GM12801 (cell line): Measurements from ENCODE around the gene SPATA13.

Experiments
- CTCF ChIP-seq: IDR thresholded peaks from one replicate; pipeline ENCODE4 v1.5.1; 2011; ENCODE audit warnings: control low read depth; ENCODE audit not compliant: insufficient read length; ENCODE audit errors: extremely low read depth

The SPATA13 gene

DNA sequence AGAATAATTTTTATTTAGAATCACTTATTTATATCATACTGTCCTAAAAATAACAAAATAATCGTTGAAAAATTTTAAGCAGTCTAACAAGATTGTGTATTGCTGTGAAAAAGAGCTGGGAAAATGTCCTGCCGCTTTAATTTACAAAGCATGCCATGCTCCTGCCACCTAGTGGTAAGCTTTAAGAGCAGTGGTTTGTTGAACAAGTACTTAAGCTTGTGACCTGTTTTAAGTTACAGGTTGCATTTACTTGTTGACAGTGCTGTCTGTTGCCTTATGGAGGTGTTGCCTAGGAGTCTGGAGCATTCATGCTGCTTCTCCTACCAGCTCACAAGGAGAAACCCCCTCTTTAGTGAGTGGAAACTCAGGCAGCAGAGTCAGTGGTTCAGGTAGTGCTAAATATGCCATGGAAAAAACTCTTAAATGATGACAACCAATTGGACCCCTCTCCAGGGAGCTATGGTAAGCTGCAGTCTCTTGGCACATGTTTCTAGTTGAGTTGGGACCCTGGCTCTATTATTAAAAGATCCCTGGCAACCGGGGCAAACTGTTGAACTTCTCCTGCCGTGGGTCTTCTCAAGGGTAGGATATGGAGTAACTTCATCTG is 68.4 kb downstream of the SPATA13 start:
- peak; percentile 80 for TF ChIP-seq CTCF

DNA sequence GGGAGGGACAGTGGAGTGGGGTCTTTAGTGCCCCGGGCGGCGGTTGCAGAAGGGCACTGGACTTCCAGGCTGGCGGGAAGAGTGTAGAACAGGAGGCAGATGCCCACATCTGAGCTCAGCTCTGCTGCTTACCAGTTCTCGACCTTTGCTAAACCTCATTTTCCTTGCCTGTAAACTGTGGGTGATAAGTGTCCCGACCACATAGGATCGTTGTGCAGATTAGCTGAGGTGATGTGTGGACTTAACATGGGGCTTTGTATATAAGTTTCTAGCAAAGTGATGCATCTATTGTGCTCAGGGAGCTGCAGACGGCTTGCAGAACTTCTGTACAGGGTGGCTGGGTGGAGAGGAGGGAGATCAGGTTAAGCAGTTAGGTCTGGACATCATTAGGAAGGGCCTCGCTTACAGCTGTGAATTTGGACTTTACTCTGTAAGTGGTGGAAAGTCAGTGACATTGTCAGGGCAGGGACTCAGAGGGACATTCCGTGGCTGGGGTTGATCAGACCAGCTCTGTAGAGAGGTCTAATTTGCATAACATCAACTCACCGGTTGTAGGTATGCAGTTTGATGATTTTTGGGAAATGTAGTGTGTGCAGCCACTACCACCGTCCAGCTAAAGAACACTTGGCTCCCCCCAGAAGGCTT is 70.0 kb downstream of the SPATA13 start:
- TF ChIP-seq CTCF, result no peak

DNA sequence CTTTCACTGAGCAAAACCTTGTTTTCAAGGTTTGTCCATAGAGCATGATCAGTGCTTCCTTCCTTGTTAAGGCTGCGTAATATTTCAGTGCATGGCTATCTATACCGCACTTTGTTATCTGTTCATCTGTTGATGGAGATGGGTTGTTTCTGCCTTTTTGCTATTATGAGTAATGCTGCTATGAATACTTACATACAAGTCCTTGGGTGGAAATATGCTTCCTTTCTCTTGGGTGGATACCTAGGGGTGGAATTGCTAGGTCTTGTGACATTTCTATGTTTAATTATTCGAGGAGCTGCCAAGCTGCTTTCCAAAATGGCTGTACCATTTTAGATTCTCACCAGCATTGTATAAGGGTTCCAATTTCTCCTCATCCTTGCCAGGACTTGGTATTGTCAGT is 70.9 kb downstream of the SPATA13 start:
- TF ChIP-seq CTCF, result no peak

DNA sequence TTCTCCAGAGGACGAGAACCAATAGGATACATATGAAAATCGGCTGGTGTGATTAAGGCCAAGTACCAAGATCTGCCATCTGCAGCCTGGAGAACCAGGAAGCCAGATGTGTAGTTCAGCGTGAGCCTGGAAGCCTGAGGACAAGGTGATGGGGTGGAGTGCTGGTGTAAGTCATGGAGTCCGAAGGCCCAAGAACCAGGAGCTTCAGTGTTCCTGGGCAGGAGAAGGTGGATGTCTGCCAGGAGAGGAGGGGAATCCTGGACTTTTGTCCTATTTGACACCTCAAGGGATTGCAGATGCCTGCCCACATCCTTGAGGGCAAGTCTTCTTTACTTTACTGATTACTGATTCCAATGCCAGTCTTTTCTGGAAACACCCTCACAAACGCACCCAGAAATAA is 71.5 kb downstream of the SPATA13 start:
- no peak for TF ChIP-seq CTCF

GRCh38 chr13:24232474-24232873 is 72.0 kb downstream of the SPATA13 start:
- no peak for TF ChIP-seq CTCF

DNA sequence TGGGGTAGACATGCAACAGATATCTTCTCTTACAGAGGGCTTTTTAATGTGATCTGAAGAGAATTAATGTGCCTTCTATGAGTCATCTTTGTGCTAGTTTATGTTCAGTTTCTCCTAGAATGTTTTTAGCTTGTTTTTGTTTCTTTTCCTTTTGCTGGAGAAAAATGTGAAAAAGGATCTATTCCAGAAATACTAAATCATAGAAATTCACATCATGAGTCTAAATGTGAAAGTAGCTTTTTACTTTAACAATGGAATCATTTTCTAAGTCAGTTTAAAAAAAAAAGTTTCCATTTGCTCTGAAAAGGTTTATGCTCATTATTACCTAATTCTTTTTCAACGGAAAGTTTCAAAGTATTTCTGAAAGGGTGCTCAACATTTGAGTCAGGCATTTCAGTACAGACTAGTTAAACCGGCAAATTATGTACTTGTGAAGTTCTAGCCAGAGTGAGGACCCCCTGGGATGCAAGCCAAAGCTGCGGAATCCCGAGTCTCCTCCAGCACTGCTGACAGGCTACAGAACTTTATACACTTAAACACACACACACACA is 72.9 kb downstream of the SPATA13 start:
- no peak for TF ChIP-seq CTCF

- TF ChIP-seq CTCF, result no peak
Observed at GRCh38 chr13:24234200-24234915, 73.8 kb downstream of the SPATA13 start.
